HG03460 (cell line): ENCODE results near the gene TRMT44.
"Not testable (repeated sequence)": the region's sequence is repeated elsewhere in the genome, so short reads cannot be mapped to it uniquely, and the experiment has no call there.

Source experiments
- ATAC-seq: cut with Tn5 transposase; IDR thresholded peaks from one replicate; pipeline ENCODE4 v1.9.1; 2021; ENCODE audit not compliant: unreplicated experiment

TRMT44 gene

DNA sequence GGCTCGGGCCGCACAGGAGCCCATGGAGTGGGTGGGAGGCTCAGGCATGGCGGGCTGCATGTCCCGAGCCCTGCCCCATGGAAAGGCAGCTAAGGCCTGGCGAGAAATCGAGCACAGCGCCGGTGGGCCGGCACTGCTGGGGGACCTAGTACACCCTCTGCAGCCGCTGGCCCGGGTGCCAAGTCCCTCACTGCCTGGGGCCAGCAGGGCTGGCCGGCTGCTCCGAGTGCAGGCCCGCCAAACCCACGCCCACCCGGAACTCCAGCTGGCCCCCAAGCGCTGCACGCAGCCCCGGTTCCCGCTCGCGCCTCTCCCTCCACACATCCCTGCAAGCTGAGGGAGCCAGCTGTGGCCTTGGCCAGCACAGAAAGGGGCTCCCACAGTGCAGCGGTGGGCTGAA is 50.9 kb downstream of the TRMT44 start:
- not testable (repeated sequence) for ATAC-seq

DNA sequence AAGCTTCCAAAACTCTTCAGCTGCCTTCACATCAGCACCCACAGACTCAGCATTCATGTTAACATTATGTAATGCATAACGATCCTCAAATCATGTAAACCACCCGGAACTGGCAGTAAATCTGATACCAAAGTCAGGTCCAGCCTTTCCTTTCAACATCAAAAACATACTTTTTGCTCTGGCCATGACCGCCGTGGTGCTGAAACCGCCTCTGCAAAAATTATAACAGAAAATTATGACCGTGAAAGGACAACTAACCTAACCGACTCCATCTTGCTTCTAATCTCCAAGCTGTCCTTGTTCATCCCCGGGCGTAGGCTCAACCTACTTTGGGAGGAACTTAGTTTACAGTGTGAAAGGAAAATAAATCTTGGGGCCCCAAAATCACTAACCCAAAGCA is 51.6 kb downstream of the TRMT44 start:
- no peak for ATAC-seq

DNA sequence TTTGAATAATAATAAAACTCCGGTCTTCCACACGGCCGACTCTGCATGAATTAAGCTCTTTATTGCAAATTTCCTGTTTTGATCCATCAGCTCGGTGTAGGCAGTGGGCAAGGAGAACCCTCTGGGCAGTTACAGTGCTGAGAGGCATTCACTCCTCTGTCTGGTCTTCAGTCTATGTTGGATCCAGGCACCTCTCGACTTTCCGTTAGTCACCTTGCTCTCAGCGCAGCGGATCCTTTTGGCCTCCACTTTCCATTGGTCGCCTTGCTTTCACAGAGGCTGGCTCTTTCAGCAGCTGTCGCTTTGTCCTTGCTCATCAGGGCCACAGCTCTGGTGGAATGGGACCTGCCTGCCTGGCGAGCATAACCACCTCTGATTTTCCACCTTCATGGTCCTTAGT is 52.9 kb downstream of the TRMT44 start:
- no peak for ATAC-seq

DNA sequence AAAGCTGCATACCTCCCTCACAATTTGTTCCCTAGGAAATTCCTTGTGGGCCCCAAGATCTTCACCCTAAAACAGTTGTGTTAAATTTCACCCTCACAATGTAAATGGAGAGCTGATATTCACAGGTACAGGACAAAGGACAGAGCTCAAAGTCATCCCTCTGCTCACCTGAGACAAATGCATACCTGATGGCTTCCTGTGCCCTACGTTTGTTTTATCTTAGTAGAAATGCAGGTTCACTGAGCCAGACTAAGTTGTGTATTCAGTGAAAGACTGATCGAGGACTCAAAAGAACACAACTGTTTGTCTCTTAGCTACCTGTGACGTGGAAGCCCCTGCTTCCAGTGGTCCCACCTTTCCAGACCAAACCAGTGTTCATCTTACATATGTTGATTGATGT is 53.6 kb downstream of the TRMT44 start:
- ATAC-seq = no peak

DNA sequence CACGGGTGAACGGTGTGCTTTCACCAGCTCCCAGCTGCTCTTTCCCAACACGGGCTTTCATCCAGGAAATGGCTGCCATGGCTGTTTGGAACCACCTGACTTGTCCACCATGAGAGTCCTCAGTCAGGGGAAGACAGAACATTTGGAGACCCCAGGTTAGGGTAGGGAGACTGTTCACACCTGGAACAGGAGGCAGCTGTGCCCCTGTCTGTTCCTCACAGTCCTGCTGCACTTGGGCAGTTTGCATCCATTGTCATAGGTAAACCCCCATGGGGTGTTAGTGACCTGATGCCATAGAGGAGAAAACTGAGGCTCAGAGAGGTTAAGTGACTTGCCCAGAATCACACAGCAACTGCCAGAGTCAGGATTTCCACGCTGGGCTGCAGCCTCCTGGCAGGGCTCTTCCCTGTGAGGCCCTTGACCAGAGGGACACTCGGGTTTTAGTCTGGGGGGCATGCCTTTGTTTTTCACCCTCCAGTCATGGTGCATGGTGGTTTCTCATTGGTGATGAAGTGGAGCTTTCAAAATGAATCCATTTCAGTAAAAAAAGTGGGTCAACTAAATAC is 54.5 kb downstream of the TRMT44 start:
- no peak for ATAC-seq

DNA sequence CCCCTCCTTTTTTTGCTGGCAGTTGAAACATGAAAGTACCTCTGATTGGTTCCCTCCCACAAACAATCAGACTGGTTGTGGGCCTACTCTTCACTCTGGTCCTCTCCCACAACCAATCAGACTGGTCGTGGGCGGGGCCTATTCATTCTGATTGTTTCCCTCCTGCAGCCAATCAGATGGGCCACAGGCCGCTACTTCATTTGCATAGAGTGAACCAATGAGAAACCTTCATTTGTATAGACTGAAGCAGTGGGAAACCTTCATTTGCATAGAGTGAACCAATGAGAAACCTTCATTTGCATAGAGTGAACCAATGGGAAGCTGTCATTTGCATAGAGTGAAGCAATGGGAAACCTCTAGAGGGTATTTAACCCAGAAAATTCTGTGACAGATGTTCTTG is 55.2 kb downstream of the TRMT44 start:
- ATAC-seq = no peak

DNA sequence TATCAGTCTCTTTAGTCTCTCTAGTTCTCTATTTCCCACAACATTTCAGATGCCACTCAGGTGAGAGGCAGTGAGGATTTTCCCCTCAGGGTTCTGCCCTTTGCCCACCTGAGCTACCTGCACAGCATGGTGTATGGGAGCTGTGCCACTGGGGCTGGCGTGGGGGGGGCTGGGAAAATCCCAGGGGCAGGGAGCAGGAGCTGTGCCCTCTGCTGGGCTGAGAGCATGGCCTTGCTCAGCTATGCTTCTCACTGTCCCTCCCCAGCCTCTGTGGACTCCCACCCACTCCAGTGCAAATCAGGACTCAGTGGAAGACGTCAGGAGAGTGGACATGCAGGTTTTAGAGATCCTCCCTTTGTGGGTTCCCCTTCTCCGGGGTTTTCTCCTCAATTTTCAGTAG is 57.2 kb downstream of the TRMT44 start:
- no peak for ATAC-seq

DNA sequence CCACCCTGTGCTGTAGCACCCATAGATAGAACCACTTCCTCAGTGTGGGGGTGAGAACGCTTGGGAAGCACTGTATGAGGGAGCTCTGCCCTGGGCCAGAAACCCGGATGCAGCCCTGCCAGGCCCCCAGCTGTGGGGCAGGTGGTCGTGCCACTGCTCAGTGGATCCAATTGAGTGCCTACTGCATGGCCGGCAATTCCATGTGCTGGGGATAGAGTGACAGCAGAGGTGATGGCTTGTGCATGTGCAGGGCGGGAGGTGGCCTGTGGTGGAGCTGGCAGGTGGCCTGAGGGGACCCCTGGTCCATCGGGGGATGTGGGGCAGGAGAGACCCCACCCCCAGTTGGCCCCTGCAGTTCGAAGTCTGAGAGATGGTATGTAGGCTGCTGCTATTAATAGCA is 60.4 kb downstream of the TRMT44 start:
- no peak for ATAC-seq

DNA sequence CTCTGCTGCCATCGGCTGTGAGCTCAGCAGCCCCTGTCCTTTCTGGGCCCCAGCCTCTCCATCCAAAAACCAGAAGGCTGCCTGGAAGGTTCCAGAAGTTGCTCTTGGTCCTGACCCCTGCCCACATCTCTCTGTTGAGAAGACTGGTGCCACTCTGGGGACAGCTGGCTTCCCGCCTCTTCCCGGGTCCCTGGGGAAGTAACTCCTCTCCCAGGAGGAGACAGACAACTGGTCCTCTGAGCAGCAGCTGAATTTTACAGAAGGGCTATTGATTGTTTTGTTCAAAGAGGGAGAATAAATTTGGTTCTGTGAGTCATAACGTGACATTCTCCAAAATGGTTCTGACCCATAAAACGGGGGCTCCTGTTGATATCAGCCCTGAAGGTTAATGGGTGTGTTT is 61.2 kb downstream of the TRMT44 start:
- no peak for ATAC-seq

DNA sequence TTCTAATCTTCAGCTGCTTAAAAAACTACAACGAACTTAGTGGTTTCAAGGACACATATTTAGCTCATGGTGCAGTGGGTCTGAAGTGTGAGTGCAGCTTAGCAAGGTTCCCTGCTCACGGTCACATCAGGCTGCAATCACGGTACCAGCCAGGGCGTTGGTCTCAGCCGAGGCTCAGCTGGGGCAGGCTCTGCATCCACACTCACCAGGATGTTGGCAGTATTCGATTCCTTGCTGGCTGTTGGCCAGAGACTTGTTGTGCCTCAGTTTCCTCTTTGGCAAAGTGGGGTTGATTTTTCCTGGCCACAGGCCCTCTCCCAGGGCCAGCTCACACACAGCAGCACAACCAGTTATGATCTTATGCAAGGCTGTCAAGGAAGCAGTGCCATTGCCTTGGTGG is 61.8 kb downstream of the TRMT44 start:
- ATAC-seq = no peak

DNA sequence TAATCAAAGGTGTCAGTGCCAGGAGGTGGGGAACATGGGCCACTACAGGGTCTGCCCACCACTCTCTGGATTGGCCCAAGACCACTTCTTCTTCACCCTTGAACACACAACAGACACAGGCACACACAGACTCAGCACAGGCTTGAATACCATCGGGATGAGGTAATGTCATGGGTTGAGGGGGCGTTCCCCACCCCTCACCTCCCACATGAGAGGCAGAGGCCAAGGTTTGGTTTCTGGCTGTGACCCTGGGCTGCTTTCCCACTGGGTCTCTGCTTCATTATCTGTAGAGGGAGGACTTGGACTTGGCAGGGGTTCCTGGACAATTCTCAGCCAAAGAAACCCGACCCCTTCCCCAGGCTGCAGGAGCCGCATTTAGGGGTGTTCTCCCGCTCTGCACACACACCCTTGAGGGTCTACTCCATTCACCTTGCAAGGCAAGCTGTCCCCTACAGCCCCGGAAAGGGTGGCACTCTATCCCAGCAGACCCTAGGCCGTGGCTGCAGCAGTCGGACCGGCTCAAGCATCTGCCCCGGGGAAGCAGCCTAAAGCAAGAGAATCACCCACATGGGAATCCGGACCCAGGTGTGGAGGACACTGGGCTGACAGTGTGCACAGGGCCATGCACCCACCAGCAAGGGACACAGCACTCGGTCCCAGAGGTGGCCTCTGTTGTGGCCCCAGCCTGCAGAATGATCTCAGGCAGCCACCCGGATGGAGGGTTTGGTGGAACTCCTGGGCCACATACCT is 62.4 kb downstream of the TRMT44 start:
- ATAC-seq = no peak

DNA sequence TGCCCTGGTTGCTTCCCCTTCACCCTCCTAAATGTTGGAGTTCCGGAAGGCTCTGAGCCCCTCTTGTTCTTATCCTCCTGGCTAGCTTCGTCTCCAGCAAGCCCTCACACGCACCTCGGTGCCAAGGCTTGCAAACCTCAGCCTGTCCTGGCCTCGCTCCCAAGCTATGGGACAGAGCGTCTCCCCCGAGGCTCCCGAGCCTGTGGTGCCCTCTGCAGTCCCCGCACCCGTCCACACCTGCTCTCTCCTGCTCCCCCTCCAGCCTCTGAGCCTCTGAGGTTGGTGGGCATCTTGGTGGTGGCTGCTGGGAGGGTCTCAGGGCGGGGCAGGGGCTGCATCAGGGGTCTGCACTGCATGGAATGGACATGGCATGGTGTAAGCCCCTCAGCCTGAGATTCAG is 63.2 kb downstream of the TRMT44 start:
- ATAC-seq = no peak

DNA sequence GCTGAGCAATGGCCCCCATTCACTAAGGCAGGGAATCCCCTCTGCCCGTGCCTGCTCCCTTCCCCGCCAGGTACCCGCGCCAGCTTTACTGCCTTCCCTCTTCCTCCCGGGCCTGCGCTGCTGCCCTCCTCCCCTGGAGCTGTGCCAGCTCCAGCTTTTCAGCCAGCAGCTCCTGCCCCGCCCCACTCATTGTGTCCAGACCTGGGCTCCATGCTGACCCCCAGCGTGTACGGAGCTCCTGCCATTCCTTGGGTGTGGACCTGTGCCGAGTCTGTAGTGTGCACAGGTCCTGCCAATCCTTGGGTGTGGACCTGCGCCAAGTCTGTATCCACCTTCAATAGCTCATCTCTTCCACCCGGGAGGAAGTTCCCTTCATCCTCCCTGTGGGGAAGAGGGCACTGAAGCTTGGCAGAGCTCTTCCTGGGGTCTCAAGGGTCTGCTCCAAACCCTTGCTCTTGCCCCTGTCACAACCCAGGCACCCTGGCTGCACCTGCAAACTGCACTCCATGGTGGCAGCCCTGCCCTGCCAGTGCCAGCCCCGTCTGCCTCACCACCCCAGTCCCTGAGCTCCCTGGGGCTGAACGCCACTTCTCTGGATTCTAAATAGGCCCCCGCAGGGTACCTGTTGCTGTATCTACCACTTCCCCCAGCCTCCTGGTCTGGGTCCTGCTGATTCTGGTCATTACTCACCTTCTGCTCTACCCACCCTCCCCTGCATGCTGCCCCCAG is 63.9 kb downstream of the TRMT44 start:
- ATAC-seq = no peak

DNA sequence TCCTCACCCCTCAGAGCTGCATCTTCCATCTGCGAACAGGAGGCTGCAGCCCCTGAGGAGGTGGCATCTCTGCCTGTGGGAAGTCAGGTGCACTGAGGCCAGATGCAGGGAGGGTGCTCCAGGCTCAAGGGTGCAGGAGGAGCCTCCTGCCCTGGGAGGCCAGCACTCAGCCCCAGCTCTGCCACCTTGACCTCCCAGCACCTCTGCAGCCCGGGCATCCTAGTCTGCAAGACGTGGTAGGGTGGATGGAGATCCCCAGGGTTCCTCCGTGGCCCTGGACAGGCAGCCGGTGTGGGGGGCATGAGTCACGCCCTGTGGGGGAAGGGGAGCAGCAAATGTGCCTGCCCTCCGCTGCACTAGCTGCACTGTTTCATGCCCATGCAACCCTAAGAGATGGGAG is 64.7 kb downstream of the TRMT44 start:
- no peak for ATAC-seq

DNA sequence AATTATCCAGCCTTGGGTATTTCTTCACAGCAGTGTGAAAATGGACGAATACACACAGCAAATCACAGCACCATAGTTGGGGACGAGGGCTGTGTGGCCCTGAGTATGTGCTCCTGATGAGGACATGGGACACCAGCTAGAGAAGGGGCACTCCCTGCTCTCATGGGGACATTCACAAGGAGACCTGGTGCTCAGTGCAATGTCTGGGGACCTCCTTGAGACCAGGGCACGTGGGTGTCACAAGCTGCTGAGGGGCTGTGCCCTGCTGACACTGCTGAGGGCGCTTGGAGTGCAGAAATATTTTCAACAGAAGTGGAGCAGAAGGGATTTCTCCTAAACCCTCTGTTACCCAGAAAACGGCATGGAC is 65.4 kb downstream of the TRMT44 start:
- no peak for ATAC-seq

DNA sequence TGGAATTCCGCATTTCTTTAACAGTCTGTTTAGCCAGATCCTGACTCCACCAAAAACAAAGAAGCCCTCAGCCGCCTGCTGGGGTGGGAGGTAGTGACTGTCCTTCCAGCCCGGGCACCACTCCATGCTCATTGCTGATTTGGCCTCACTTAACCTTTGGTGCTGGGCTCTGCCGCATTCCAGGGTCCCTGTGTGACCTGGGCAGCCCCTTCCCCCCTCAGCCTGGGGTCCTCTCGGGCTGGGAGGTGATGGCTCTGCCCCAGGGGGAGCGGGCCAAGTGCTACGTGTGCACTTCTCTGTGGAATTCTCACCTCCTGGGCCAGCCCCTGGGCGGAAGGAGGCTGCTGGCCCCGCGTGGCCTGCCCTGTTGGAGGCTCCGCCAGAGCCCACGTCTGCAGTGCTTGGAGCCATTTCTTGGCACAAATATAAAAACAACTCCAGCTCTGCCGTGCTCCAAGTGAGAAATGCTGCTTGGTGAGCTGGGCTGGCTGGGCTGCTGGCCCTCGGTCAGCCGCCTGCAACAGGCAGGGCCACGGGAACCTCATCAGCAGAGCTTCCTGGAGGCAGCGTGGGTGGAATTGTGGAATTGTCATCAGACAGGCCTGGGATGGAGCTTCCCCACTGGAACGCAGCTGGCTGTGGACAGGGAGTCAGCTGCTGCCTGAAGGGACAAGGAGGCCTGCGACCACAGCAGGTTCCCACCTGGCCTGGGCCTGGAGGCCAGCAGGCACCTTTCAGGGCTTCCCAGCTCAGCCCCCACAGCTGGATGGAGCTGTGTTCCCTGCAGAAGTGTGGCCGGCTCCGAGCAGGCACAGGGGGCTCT is 66.0 kb downstream of the TRMT44 start:
- ATAC-seq = no peak

DNA sequence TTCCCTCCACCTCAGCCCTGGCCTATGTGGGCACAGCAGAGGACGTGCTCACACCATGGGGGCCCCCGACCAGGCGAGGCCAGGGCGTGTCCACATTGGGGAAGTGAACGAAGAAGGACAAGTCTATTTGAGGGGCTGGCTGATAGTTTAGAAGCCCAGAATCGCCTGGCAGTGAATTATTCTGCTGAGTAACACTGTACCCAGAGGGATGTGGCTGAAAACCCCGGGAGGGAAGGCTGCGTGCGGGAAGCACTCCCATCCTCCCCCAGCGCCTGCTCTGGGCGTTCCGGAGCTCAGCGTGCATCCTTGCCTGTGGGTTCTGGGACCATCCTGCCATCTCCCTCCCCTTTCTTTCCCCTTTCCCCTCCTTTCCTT is 66.6 kb downstream of the TRMT44 start:
- no peak for ATAC-seq

DNA sequence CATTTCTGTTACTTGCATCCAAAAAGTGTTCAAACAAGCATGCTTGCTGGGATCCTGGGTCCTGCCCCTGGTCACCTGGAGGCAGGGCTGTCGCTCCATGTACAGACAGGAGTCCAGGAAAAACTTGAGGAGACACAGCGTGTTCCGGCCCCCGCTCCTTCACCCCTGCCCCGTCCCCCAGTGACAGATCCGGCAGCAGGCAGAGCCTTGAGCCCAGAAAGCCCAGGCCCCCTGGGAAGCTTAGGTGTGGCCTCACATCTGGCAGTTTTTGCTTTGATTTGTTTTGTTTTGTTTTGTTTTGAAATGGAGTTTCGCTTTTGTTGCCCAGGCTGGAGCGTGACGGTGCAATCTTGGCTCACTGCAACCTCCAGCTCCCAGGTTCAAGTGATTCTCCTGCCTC is 67.0 kb downstream of the TRMT44 start:
- no peak for ATAC-seq

DNA sequence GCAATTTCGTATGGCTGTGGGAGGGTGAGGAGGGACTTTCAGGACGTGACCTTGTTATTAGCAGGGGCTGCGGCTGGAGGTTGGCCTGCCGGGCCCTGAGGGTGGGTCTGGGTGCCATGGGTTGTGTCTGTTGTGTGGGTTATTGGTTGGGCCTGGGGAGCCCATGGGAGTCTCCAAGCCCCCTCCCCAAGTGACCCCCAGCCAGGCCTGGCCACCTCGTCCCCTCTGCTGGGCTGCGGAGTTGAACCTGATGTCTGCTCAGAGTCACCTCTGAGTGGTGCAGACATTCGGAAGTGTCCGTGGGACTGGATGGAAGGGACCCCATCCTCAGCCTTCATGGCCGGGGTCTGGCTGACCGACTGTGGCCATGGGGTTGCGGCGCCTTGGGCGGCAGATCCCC is 67.7 kb downstream of the TRMT44 start:
- no peak for ATAC-seq

DNA sequence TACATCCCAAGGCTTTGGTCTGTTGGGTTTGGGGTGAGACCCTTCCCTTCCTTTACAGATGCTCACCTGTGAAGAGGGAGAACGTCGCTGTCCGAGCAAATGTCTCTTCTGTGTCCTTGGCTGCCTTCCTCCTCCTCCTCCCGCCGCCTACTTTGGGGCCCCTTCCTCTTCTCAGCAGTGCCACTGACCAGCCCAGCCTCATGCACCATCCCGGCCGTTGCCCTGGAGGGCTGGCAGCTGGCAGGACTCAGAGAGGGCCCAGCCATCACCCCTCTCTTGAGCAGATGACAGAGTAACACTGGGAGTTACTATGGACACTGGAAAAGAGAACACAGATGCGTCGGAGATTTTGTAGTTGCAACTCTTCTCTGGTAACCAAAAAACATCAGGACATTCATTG is 68.2 kb downstream of the TRMT44 start:
- ATAC-seq = no peak

DNA sequence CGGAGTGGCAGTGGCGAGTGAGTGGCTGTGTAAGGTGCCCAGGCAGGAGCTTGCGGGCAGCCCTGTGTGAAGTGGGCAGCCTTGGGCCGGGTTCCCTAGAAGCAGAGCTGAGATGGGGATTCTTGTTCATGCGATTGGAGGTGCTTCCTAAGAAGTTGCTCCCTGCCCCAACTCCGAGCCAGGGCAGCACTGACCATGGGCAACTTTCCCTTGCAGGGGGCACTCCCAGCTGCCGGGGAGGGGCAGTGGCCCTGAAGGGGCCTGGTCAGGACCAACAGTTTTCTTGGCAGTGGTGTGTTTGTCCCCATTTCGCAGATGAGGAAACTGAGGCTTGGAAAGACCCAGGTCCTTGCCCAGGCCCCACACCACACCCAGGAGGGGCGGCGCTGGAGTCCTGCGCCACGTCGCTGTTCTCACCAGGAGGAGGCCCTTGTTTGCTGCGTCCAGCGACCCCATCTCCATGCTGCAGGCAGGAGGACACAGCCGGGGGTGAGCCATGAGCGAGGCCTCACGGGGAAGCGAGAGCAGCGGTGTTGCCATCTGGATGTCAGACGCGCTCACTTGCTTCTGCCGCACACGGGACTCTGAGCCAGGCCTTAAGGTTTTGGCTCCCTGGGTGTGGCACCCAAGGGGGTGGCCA is 68.9 kb downstream of the TRMT44 start:
- ATAC-seq = no peak
